PFSK-1 (cell line): ENCODE results near the gene PLAGL2.

Experiments
- FOXP2 ChIP-seq: optimal IDR thresholded peaks from 2 replicates; pipeline ENCODE3; 2011; ENCODE audit warnings: borderline replicate concordance, control low read depth, inconsistent platforms; ENCODE audit not compliant: insufficient read depth; ENCODE audit errors: extremely low read length, extremely low read depth
- POLR2AphosphoS5 ChIP-seq: IDR thresholded peaks from 2 replicates; pipeline ENCODE4 v1.6.1; 2012; ENCODE audit warnings: low read depth, mild to moderate bottlenecking, control low read depth, low read length, moderate library complexity
- REST ChIP-seq, 2 experiments: IDR thresholded peaks; 2 replicates each; pipeline versions ENCODE4 v1.6.1 to v1.8.0; 2011 to 2012; ENCODE audit warnings: low read depth in 2 of 2, low read length in 2 of 2, control low read depth in 1 of 2, inconsistent platforms in 1 of 2, mild to moderate bottlenecking in 1 of 2, moderate library complexity in 1 of 2; ENCODE audit not compliant: insufficient read depth in 1 of 2
- SIN3A ChIP-seq: IDR thresholded peaks from 2 replicates; pipeline ENCODE4 v1.6.1; 2012; ENCODE audit warnings: mild to moderate bottlenecking, low read length, moderate library complexity, borderline replicate concordance; ENCODE audit not compliant: insufficient read depth
- TAF1 ChIP-seq: IDR thresholded peaks from 2 replicates; pipeline ENCODE4 v1.6.1; 2012; ENCODE audit warnings: low read length, control low read depth, borderline replicate concordance; ENCODE audit not compliant: insufficient read depth

The PLAGL2 gene

GRCh38 chr20:32234135-32234808 is 26.7 kb upstream of the PLAGL2 start:
- TF ChIP-seq SIN3A (no peak), TAF1 (no peak), FOXP2 (no peak), POLR2AphosphoS5 (no peak), REST (IDR thresholded peaks at IDR 0.05; ENCODE audit: insufficient read depth in 1 of 2, low read depth in 2 of 2, low read length in 2 of 2) (no peak)

GRCh38 chr20:32233286-32233685 is 25.7 kb upstream of the PLAGL2 start:
- TF ChIP-seq SIN3A (no peak), TAF1 (no peak), POLR2AphosphoS5 (no peak), REST (IDR thresholded peaks at IDR 0.05; ENCODE audit: insufficient read depth in 1 of 2, low read depth in 2 of 2, low read length in 2 of 2) (no peak), FOXP2 (no peak)

GRCh38 chr20:32232326-32232886 is 24.9 kb upstream of the PLAGL2 start:
- TF ChIP-seq REST (IDR thresholded peaks at IDR 0.05; ENCODE audit: insufficient read depth in 1 of 2, low read depth in 2 of 2, low read length in 2 of 2) (no peak), TAF1 (no peak), POLR2AphosphoS5 (no peak), FOXP2 (no peak), SIN3A (no peak)

GRCh38 chr20:32231847-32232246 is 24.3 kb upstream of the PLAGL2 start:
- TF ChIP-seq SIN3A, result no peak
- TF ChIP-seq REST (IDR thresholded peaks at IDR 0.05; ENCODE audit: insufficient read depth in 1 of 2, low read depth in 2 of 2, low read length in 2 of 2), result no peak
- TF ChIP-seq FOXP2, result no peak
- TF ChIP-seq TAF1, result no peak

- TF ChIP-seq REST (IDR thresholded peaks at IDR 0.05; ENCODE audit: insufficient read depth in 1 of 2, low read depth in 2 of 2, low read length in 2 of 2) (no peak), TAF1 (no peak), POLR2AphosphoS5 (no peak), SIN3A (no peak), FOXP2 (no peak)
These were observed 23.7 kb upstream of the PLAGL2 start for GRCh38 chr20:32231245-32231644.
